HG03045 (cell line): Measurements from ENCODE around the gene TRIM31.
"Not testable (repeated sequence)": the region's sequence is repeated elsewhere in the genome, so short reads cannot be mapped to it uniquely, and the experiment has no call there.

Experiments used
- ATAC-seq: cut with Tn5 transposase; IDR thresholded peaks from one replicate; pipeline ENCODE4 v1.9.1; 2021; ENCODE audit warnings: mild to moderate bottlenecking, moderate library complexity; ENCODE audit not compliant: unreplicated experiment

TRIM31 gene

DNA sequence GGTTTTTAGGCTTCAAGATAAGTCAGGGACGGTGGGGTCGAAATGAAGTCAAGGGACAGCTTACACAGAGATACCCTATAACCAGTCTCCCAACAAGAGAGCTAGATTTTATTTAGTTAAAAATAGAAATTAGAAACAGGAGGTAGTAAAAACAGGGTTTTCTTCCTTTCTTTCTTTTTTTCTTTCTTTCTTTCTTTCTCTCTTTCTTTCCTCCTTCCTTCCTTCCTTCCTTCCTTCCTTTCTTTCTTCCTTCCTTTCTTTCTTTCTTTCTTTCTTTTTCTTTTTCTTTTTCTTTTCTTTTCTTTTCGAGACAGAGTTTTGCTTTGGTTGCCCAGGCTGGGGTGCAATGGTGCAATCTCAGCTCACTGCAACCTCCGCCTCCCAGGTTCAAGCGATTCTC lies 5.8 kb upstream of the TRIM31 start:
- not testable (repeated sequence) for ATAC-seq

DNA sequence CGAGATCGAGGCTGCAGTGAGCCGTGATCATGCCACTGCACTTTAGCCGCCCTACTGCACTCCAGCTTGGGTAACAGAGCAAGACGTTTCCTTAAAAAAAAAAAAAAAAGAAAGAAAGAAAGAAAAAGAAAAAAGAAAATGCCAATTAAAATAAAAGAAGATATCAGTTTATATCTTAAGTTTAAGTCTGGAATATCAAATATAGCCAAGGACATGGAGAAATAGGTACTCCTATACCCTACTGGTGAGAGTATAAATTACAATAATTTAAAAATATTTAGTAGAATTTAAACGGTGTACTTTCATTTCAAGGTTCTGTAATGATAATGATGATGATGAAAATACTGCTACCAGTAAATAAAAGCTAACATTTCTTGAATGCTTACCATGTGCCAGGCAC lies 3.8 kb upstream of the TRIM31 start:
- ATAC-seq, result no peak

DNA sequence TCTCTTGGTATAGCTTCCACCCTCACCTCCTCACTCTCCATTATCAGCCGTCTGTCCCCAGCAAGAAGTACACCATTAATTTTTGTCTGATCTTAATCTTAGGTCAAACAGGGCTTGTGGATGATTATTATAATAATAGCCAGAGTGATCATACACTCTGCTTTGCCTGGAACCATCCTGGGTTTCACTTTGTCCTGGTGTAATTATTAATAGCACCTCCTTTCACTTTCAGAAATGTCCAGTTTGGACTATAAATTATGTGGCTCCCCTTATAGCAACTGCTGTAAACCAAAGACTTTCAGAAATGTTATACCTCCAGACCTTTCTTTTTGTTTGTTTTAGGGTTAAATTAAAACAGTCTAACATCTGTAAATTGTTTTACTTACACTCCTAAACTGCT lies 951 bp upstream of the TRIM31 start:
- ATAC-seq, result no peak

DNA sequence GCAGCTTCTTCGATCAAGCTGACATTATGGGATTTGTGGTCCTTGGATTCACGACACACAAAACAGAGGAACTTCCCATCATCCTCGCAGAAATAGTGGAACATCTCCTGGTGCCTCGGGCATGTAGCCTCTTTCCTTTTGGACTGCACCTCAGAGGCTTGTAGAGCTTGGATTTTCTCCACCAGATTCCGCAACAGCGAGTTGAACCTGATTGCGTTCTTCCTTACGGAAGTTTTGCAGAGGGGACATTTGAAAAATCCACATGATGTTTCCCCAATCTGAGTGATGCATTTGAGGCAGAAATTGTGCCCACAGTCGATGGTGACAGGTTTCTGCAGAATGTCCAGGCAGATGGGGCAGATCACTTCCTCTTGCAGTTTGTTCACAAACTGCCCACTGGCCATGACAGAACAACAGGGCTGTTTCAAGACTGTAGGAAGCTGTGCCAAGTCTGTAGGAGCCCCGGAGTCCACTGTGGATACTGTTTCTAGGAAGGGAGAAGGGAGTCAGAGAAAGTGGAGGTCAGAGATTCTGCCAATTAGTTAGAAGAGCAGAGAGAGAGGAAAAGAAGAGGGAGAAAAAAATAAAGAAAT lies 392 bp downstream of the TRIM31 start:
- ATAC-seq, result no peak

DNA sequence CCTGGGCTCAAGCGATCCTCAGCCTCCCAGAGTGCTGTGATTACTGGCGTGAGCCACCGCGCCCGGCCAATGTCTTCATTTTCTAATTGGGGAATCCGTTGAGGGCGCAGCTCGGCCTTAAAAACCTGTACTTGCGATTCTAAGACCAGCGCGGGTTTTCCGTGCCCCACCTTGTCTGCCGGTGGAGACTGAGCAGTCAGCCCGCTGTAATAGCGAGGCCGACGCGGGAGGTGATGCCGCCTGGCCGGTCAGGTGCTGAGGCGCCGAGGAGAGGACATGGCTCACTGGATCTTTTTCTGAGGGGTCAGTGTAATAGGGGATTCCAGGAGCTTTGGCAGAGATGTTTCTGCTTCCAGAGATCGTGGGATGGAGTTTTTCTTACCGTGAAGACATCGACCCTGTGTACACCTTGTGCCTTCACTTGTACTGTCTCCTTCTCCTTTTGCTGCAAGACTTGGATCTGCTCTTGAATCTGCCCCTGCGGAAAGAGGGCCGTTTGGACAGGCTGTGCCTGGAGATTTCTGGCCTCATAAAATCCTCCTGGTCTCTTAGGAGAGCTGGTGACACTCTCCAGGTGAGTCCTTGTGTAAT lies 1.5 kb downstream of the TRIM31 start:
- no peak for ATAC-seq

DNA sequence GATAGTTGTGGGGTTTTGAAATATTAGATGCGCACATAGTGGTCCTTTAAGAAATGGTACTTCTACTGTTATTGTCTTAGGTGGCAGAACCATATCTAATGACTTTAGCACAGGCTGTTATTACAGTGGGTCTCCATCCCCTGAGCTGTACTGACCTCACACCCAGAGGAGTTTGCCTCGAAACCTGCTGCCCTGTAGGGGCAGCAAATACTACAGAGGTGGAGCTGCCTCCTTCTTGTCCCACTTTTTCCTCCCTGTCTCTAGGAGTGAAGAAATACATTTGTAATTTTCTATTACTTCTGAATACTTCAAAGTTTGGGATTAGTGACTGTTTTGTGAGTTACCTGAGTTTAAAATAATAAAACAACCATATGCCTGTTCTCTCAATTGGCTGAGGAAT lies 8.2 kb downstream of the TRIM31 start:
- ATAC-seq, result no peak

DNA sequence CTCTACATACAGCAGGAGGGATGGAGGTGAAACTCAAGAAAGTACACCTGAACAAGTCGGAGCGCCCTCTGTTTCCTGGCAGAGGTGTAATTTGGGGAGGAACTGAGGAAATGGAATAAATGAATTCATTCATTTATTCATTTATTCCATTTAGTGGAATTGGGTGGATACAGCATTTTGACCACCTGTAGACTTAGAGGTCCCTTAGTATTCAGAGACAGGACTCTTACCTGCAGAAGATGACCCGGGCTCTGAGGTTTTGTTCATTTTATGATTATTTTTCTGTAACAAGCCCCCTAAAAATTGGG lies 9.1 kb downstream of the TRIM31 start:
- no peak for ATAC-seq

DNA sequence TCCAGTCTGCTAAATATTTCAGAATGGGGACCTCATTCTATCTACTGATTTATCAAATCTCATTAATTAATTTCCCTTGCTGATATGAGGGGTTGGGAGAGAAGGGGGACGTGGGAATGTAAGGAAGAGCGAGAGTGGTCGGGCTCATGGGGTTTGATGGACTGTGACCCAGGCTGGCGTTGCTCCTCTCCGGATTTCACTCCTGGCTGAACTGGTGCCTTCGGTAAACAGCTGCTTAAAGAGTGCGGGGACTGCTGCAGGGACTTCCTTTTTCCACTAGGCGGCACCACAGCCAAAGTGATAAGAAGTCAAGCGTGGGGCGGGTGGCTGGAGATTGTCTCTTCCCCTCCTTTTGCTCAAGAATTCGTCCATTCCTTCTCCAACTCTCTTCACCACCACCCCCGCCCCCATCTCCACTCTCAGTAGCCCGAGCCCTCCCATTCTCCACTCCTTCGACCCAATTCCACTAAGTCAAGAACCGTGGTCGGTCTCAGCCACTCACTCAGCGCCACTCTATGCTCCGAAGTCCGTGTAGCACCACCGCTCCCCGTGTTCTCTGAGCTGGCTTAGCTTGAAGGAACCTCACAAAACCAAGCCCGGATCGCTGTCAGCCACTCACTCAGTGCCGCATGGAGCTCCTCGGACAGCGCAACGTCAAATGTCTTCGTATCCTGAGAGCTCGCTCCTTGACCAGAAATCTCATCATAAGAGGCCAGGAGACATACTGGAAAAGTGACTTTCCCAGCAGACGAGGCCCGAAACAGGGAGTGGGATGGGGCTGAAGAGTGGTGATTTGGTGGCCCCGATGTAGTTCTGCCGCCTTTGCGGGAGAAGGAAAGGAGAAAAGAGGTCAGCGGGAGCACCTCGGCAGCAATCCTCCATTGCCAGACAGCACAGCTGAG lies 9.7 kb downstream of the TRIM31 start:
- peak; percentile 68 for ATAC-seq

DNA sequence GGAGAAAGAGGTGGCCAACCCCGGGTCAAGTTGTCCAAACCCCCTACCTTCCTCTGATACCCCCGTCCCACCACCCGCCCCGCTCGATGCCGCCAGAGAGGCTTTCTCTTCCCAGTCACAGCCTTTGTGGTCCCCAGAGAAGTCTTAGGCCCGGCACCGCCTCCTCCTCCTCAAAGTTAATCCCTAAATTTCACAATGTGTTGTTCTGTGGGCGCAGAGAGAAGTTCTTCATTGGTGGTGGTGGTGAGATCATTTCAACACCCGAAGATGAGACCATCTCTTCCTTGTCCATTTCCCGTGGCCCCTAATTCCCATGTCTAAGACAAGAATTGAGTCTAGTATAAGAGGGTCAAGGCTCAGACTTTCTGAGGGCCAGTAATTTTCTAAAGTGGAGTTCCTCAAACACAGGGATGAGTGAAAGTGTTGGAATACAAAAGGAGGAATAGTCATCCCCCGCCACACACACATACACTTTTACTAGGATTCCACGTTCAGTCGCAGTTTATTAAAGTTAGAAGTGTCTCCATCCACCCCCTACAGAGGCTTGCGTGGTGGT lies 10.4 kb downstream of the TRIM31 start:
- no peak for ATAC-seq

DNA sequence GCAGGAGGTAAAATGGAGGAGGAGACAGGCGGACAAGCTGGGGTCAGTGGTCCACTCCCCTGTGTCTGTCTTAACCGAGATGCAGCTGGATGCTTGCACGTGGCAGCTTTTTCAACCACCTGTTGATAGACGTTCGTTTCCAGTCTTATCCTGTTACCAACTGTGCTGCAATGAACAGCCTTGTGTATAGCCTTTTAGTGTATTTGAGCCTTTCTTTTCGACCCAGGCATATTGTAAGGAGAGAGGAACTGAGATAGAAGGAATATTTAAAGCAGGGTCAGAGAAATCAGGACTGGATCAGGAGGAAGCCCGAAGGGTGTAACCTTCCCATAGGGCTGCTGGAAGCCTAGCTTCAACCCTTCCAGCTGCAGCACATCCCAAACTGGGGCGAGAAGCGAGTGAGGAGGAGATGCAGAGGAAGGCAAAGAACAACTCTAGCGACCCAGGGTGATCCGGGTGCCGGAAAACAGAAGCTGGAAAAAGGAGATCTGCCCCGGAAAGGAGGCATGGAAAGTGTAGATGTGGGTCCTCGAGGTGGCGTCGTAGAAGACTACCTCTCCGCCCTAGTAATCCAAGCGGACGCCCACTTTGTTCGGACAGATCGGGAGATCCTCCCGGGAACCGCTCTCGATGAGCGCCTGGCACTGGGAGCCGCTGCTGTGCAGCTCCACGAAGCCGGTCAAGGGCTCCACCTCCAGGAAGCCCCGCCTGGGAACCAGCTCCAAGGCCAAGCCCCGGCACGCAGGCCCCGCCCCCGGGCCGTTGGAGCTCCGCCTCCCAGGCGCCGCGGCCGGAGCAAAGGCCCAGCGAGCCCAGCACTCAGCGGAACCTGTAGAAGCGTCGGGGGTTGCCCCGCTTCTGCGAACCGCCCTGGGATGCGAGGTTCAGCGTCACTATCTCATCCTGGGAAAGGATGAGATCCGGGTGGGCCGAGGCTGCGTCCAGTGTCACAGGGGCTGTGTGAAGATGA lies 11.2 kb downstream of the TRIM31 start:
- ATAC-seq, result peak; percentile 64

DNA sequence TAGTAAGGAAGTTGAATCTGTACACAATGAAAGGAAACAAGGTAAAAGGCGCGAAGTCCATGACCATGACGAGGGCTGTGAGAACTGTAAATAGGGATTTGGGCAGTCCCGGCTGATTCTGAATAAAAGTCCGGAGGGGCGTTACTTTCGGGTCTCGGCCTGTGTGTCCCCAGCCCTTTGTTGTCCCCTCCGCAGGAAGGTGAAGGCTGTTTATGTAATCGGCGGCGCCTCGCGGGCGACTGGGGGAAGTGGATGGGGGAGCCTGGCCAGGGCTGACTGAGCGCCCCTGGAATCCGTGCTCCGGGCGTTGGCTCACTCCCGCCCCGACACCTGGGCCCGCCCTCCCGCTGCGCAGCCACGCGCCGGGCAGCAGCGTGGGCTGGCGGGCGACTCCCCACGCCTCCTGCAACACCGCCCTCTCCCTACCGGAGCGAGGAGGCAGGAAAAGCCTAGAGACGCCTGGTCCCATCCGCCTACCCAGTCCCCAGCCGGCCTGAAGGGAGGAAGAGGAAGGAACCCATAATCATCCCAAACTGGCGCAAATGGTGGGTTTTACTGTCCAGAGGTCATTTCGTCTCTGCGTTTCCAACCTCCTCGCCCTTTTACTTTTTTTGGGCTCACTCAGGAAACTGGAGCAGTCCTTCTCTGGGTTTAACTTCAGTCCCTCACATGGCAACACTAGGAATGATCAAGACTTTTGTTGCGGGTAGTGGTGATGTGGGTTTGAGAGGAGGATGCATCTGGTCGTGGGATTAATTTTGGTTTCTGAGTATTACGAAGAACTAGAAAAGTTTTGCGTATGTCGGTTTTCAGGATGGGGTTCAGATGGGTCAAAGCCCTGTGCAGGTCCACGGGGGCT lies 12.1 kb downstream of the TRIM31 start:
- ATAC-seq, result no peak

DNA sequence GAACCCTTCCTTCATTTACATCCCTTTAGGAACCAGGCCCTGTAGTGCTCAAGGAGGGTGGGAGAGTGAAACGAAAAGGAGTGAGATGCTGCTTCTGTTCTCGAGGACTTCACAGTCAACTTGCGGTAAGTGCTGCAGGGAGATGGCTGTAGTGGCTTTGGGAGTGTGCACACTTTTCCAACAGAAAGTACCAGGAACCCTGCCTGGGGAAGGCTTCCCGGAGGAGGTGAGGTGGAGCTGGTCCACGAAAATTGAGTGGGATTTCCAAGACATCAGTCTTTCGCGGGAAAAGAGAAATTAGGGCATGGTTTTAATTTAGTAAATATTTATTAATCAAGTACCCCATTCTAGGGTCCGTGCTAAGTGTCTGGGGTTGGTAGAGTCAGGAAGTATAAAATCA lies 12.7 kb downstream of the TRIM31 start:
- ATAC-seq, result no peak

DNA sequence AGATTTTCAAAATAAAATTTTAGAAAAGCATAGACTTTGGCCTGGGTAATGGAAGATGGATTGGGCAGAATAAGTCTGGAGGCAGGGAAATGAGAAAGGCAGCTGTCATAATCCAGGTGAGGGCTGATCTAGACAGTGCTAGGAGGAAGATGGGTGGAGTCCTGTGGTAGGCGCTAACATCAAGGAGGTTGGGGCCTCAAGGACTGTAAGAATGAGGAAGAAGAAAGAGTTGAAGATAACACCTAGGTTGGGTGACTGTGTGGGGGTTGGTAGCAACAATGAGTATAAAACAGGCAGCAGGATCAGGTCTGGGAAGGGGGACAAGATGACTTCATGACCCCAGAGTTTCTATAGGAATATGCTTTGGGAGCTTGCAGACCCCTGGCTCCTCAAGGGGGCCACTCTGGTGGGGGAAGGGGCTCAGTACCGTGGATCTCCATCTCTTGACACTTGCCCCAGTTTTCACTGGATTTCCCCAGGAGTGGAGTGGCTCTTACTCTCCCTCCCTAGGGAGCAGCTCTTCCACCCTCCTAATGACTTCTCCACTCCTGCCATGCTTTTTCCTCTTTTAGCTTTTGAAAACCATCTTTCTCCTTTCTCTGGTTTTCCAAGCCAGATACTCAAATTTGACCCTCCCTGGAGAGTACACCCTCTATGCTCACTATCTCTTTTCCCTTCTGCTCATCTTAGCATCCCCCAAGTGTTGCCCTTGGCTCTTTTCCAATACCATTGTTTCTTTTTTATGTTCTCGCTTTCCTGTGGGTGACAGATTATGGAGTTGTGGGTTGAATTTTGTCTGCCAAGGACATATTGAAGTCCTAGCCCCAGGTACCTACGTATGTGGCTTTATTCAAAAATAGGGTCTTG lies 14.8 kb downstream of the TRIM31 start:
- ATAC-seq, result no peak

DNA sequence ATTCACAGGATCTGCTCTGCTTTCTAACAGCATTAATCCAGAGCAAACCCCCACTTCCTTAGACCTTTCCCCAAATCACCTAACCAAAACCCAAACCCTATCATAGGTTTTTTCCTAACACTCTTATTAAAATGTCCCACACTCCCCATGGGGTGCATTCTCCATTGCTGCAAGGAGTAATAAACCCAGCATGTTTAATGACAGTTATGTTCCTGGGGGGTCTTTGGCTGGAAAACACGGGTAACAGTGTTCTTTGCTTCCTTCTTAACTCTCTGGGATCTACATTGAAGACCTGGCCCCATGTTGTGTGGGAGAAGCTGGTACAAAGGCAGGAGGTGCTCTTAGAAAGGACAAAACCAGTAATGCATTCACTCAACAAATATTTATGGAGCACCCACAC lies 16.1 kb downstream of the TRIM31 start:
- no peak for ATAC-seq

DNA sequence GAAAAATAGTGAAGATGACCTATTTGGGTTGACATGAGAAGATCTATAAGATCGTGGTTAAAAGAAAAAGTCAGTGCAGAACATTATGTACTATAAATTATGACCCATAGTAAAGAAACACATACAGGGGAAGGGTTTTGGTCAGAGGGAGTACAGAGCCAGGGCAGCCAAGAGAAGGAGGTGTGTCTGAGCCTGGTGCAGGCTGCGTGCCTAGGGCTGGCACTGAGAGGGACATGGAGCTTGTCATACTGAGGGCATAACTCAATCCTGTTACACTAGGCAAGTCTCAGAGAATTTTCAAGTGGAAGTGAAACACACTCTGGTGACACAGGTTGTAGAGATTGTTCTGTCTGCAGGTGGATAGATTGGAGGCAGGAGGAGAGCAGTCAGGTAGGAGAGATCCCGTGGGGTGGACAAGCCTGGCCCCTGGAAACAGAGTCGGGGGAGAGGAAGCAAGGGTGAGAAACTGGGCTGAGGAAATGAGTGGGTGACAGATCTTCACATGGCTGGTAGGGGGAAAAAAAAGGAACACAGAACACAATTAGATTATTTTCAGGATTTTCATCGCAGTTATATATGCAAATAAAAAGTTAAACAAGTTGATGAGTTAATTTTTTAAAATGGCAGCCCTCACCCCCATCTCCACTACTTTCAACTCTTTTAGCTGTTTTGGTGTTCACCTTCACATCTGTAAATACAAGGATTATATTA lies 18.8 kb downstream of the TRIM31 start:
- no peak for ATAC-seq

DNA sequence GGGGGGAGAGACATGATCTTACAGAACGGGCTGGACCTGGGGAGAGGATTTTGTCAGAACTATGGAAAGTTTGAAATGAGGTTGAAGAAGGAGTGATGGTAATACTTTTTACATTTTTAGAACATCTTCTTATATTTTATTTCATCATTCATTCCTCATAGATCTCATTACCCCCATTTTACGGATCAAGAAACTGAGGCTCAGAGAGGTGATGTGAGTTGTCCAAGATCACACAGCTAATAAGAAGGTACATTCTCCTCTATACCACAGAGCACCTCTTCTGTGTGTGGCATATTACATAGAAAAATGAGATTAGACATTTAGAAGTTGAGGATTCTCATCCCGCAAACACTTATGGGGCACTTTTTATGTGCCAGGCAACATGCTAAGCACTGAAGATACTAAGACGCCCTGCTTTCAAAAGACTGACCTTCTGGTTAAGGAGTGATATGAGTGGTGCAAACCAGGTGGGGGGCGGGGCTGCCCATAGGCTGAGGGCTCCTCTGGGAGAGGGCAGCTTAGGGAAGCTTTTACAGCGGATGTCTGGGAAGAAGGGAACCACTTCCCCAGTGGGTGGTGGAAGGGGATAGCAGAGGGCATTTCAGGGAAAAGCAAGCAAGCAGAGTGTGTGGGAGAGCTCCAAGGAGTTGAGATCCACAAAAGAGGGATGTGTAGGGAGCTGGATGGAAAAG lies 19.9 kb downstream of the TRIM31 start:
- no peak for ATAC-seq

DNA sequence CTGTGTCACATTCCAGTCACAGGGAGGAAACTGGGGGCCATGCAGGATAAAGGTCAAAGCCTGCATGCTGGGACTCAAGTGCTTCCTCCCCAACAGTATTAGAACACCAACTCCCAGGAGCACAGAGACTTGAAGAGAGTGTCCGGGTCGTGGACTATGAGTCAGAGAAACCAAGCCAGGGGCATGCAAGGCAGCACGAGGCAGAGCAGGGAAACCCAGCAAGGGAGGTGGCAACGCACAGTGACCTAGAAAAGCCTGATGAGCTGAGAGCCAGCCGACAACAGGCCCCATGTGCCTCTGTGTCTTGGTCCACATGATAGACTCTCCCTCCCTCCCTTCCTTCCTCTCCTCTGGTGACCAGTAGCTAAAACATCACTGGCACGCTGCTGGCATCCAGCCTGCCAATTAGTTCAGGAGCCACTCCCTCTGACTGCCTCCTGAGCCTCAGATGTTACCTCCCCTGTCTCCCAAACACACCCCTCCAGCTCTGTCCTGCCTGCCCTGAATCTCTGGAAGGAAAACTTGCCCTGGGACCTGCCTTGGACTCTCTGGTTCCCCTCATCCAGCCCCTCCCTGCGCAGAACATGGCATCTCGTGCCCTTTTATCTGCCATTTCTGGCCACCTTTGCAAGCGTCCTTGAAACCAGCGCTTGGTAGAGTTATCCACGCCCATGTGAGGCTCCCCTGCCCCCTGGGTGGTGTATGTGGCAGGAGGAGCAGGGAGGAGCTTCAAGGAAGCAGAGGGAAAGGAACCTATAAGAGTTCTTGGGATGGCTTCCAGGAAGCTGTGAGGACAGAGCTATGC lies 21.1 kb downstream of the TRIM31 start:
- ATAC-seq, result no peak
